HepG2 (cell line): ENCODE results near the gene ATP9A. TPM values are rescaled to one million over a fixed set of nuclear protein-coding genes. Genes with fewer than 3 reads are reported as not detected.
A peak's percentile ranks its signal among the peaks of the same experiment; 100 is the strongest.

ENCODE experiments used
- DR1 ChIP-seq: sonication (generic); formaldehyde crosslinking; IDR thresholded peaks from 2 replicates; pipeline ENCODE4 v1.8.0; 2021; ENCODE audit warnings: mild to moderate bottlenecking, missing genetic modification reagents, inconsistent platforms
- FOSL1 ChIP-seq: sonication (generic); formaldehyde crosslinking; IDR thresholded peaks from 2 replicates; pipeline ENCODE4 v1.9.0; 2021; ENCODE audit warnings: missing genetic modification reagents, borderline replicate concordance
- MBD4 ChIP-seq: IDR thresholded peaks from 2 replicates; pipeline ENCODE4 v1.6.1; 2012; ENCODE audit warnings: low read length, inconsistent platforms, borderline replicate concordance
- NONO ChIP-seq, 2 experiments: fragments of 450-650 bp in 1 of 2; sonication (generic) in 1 of 2; formaldehyde crosslinking in 1 of 2; IDR thresholded peaks in 1 of 2; conservative IDR thresholded peaks in 1 of 2; 2 replicates each; pipeline versions ENCODE4 v1.6.1 to v1.8.0; 2017 to 2022; ENCODE audit warnings: mild to moderate bottlenecking in 1 of 2, missing genetic modification reagents in 1 of 2, moderate library complexity in 1 of 2
- PAF1 ChIP-seq: IDR thresholded peaks from 2 replicates; pipeline ENCODE4 v1.6.1; 2016; ENCODE audit warnings: missing genetic modification reagents, missing compliant biosample characterization
- PCBP2 ChIP-seq: fragments of 200-400 bp; formaldehyde crosslinking; optimal IDR thresholded peaks from 2 replicates; pipeline ENCODE3; 2018; ENCODE audit warnings: low read length, low read depth; ENCODE audit not compliant: poor library complexity, severe bottlenecking
- SP4 ChIP-seq: sonication (generic); formaldehyde crosslinking; IDR thresholded peaks from 2 replicates; pipeline ENCODE4 v1.8.1; 2023; ENCODE audit warnings: mild to moderate bottlenecking, missing genetic modification reagents
- THYN1 ChIP-seq: sonication (generic); formaldehyde crosslinking; IDR thresholded peaks from 2 replicates; pipeline ENCODE4 v1.8.1; 2023; ENCODE audit warnings: low read depth, mild to moderate bottlenecking, moderate library complexity, missing genetic modification reagents, borderline replicate concordance
- ZFP36L2 ChIP-seq: sonication (generic); formaldehyde crosslinking; IDR thresholded peaks from 2 replicates; pipeline ENCODE4 v1.4.0; 2020; ENCODE audit warnings: missing genetic modification reagents
- ZFYVE20 ChIP-seq: sonication (generic); formaldehyde crosslinking; IDR thresholded peaks from 2 replicates; pipeline ENCODE4 v1.8.0; 2023; ENCODE audit warnings: low read depth, mild to moderate bottlenecking, moderate library complexity, missing genetic modification reagents, borderline replicate concordance
- ZNF224 ChIP-seq: sonication (generic); formaldehyde crosslinking; IDR thresholded peaks from 2 replicates; pipeline ENCODE4 v1.5.0; 2020; ENCODE audit warnings: mild to moderate bottlenecking, missing genetic modification reagents
- ZNF260 ChIP-seq: sonication (generic); formaldehyde crosslinking; IDR thresholded peaks from 2 replicates; pipeline ENCODE4 v1.4.0; 2020; ENCODE audit warnings: missing genetic modification reagents, low read depth, mild to moderate bottlenecking, borderline replicate concordance
- ZNF367 ChIP-seq: sonication (generic); formaldehyde crosslinking; IDR thresholded peaks from 2 replicates; pipeline ENCODE4 v1.4.0; 2020; ENCODE audit warnings: missing genetic modification reagents, borderline replicate concordance
- ZNF598 ChIP-seq: sonication (generic); formaldehyde crosslinking; IDR thresholded peaks from 2 replicates; pipeline ENCODE4 v1.5.1; 2020; ENCODE audit warnings: mild to moderate bottlenecking, missing genetic modification reagents, borderline replicate concordance
- polyA plus RNA-seq, 8 experiments: library from polyadenylated mRNA; depleted of rRNA in 3 of 8; stranded (reverse) in 7 of 8; unstranded in 1 of 8; fragments of >200 nt; fragmentation: Illumina TruSeq in 4 of 8; extraction: Trizol in 4 of 8; gene quantifications; 2 replicates each; pipeline versions ENCODE4 v1.2.1 to v1.2.3, GENCODE V29; 2011 to 2016; ENCODE audit warnings: low read depth in 4 of 8, missing spikeins in 1 of 8, mixed read lengths in 1 of 8; ENCODE audit not compliant: insufficient read depth in 1 of 8
- total RNA-seq, 5 experiments: library from RNA; depleted of rRNA; stranded (reverse); fragments of >200 nt; fragmentation: Illumina TruSeq; extraction: Trizol; gene quantifications; 2 replicates each; pipeline ENCODE4 v1.2.3, GENCODE V29; 2016; ENCODE audit warnings: low read depth in 1 of 5
- TF ChIP-seq, protein P1 (sequence below): IDR thresholded peaks from 2 replicates; pipeline ENCODE4 v1.6.1; 2016; ENCODE audit warnings: control low read depth
- TF ChIP-seq, protein P2 (sequence below), 2 experiments: fragments of 450-650 bp in 1 of 2; sonication (generic) in 1 of 2; formaldehyde crosslinking; IDR thresholded peaks; 2 replicates each; pipeline versions ENCODE4 v1.5.0 to v1.8.0; 2020 to 2022; ENCODE audit warnings: mild to moderate bottlenecking in 1 of 2, missing genetic modification reagents in 1 of 2
- TF ChIP-seq, protein P3 (sequence below): sonication (generic); formaldehyde crosslinking; IDR thresholded peaks from 2 replicates; pipeline ENCODE4 v1.4.0; 2020; ENCODE audit warnings: mild to moderate bottlenecking, missing genetic modification reagents
- TF ChIP-seq, protein P4 (sequence below): sonication (generic); formaldehyde crosslinking; IDR thresholded peaks from 2 replicates; pipeline ENCODE4 v1.4.0; 2020; ENCODE audit warnings: missing genetic modification reagents

Gene ATP9A
- total and polyA plus RNA-seq, 2 of the 13 experiments (the other 11 are each of a cell fraction or from before 2014, with no cell fraction given) = 11.8 to 18.5 TPM

DNA sequence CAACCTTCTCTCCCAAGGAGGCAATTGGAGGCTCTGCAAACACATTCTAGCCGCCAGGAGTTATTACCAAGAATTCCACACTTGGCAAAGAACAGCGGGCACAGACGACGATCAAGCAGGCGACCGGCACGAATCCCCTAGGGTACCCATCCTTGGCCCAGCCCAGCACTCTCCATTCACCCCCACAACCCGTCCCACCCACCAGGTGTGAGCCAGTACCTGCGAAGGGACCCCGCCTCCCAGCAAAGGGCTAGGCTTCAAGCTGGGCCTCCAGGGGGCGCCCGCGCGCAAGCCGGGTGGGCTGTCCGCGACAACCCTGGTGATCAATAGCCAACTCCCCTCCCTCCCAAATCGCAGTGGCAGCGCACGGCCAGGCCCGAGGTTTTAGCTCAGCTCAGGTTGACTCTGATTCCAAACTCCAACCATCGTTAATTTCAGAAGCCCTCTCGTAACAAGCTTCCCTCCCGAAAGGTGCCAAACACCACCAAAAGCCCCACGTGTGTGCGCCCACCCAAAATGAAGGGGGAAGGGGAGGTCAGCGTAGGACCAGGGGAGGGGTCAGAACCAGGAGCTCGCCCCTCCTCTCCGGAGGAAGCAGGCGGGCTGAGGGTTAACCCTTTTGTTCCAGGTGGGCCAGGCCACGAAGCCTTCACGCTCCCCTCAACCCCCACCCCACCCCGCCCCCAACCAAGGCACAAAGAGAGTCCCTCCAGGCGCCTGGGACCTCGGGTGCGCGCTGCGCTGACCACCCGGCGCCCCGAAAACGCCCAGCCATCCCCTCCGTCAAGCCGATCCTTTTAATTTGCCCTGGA lies 32.1 kb upstream of the ATP9A start (continued):
- TF ChIP-seq, protein P1, sequence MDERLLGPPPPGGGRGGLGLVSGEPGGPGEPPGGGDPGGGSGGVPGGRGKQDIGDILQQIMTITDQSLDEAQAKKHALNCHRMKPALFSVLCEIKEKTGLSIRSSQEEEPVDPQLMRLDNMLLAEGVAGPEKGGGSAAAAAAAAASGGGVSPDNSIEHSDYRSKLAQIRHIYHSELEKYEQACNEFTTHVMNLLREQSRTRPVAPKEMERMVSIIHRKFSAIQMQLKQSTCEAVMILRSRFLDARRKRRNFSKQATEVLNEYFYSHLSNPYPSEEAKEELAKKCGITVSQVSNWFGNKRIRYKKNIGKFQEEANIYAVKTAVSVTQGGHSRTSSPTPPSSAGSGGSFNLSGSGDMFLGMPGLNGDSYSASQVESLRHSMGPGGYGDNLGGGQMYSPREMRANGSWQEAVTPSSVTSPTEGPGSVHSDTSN (CRISPR knock-in tag) = no peak; the same call in 1 of the 2 replicates
- TF ChIP-seq PCBP2 = no peak
- no peak for TF ChIP-seq THYN1 (CRISPR knock-in tag)
- 0 out of 2 replicates have a peak, but pooled peaks have one; percentile 84 for TF ChIP-seq ZNF260
- TF ChIP-seq ZFYVE20 (CRISPR knock-in tag) = peak; percentile 71; the same call in 1 of the 2 replicates
- no peak for TF ChIP-seq ZNF367
- peak; percentile 74; the same call in 1 of the 2 replicates for TF ChIP-seq ZNF598 (CRISPR knock-in tag)
- TF ChIP-seq ZNF224 = no peak; the same call in 1 of the 2 replicates
- TF ChIP-seq, protein P2, sequence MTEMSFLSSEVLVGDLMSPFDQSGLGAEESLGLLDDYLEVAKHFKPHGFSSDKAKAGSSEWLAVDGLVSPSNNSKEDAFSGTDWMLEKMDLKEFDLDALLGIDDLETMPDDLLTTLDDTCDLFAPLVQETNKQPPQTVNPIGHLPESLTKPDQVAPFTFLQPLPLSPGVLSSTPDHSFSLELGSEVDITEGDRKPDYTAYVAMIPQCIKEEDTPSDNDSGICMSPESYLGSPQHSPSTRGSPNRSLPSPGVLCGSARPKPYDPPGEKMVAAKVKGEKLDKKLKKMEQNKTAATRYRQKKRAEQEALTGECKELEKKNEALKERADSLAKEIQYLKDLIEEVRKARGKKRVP (CRISPR knock-in tag; IDR thresholded peaks at IDR 0.05) = no peak
- no peak for TF ChIP-seq ZFP36L2 (CRISPR knock-in tag)
- TF ChIP-seq PAF1 = no peak
- 0 out of 2 replicates have a peak, but pooled peaks have one; percentile 37 for TF ChIP-seq DR1 (CRISPR knock-in tag)
- TF ChIP-seq, protein P3, sequence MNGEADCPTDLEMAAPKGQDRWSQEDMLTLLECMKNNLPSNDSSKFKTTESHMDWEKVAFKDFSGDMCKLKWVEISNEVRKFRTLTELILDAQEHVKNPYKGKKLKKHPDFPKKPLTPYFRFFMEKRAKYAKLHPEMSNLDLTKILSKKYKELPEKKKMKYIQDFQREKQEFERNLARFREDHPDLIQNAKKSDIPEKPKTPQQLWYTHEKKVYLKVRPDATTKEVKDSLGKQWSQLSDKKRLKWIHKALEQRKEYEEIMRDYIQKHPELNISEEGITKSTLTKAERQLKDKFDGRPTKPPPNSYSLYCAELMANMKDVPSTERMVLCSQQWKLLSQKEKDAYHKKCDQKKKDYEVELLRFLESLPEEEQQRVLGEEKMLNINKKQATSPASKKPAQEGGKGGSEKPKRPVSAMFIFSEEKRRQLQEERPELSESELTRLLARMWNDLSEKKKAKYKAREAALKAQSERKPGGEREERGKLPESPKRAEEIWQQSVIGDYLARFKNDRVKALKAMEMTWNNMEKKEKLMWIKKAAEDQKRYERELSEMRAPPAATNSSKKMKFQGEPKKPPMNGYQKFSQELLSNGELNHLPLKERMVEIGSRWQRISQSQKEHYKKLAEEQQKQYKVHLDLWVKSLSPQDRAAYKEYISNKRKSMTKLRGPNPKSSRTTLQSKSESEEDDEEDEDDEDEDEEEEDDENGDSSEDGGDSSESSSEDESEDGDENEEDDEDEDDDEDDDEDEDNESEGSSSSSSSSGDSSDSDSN (CRISPR knock-in tag) = peak; percentile 76
- TF ChIP-seq FOSL1 (CRISPR knock-in tag) = no peak
- peak; percentile 40; the same call in 1 of the 2 replicates for TF ChIP-seq SP4 (CRISPR knock-in tag)
- no peak for TF ChIP-seq NONO (IDR thresholded peaks at IDR 0.05)
- peak; percentile 86 for TF ChIP-seq NONO (CRISPR knock-in tag; conservative IDR thresholded peaks at IDR 0.05)
- TF ChIP-seq, protein P4, sequence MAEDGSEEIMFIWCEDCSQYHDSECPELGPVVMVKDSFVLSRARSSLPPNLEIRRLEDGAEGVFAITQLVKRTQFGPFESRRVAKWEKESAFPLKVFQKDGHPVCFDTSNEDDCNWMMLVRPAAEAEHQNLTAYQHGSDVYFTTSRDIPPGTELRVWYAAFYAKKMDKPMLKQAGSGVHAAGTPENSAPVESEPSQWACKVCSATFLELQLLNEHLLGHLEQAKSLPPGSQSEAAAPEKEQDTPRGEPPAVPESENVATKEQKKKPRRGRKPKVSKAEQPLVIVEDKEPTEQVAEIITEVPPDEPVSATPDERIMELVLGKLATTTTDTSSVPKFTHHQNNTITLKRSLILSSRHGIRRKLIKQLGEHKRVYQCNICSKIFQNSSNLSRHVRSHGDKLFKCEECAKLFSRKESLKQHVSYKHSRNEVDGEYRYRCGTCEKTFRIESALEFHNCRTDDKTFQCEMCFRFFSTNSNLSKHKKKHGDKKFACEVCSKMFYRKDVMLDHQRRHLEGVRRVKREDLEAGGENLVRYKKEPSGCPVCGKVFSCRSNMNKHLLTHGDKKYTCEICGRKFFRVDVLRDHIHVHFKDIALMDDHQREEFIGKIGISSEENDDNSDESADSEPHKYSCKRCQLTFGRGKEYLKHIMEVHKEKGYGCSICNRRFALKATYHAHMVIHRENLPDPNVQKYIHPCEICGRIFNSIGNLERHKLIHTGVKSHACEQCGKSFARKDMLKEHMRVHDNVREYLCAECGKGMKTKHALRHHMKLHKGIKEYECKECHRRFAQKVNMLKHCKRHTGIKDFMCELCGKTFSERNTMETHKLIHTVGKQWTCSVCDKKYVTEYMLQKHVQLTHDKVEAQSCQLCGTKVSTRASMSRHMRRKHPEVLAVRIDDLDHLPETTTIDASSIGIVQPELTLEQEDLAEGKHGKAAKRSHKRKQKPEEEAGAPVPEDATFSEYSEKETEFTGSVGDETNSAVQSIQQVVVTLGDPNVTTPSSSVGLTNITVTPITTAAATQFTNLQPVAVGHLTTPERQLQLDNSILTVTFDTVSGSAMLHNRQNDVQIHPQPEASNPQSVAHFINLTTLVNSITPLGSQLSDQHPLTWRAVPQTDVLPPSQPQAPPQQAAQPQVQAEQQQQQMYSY = no peak
- no peak for TF ChIP-seq MBD4
